Measurements from ENCODE around the gene FAM53B. TPM values are rescaled to one million over a fixed set of nuclear protein-coding genes. Genes with fewer than 3 reads are reported as not detected.

Gene FAM53B
- total RNA-seq, 2 donors from 2014 or later, result 43.3 to 45.2 TPM

DNA sequence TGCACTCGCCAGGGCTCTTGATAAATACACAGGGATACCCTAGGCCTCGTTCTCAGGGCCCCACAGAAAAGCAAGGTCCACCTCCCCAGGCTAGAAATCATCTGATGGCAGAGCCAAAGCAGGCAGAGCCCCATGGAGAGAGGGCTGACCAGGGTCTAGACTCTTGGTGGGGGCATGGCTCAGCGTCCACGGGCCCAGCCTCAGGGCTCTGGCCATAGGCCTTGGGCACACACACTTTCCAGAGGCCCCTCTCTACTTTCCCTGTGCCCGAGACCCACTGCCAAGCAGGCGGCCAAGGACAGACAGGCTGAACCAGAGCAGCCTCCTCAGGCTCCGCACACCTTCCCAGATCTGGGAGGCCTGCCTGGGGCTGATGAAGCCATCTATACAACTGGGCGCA lies 64.8 kb downstream of the FAM53B start:
- intact Hi-C loops (cut with DNase I), result no loop called here
- TF ChIP-seq, protein P1, sequence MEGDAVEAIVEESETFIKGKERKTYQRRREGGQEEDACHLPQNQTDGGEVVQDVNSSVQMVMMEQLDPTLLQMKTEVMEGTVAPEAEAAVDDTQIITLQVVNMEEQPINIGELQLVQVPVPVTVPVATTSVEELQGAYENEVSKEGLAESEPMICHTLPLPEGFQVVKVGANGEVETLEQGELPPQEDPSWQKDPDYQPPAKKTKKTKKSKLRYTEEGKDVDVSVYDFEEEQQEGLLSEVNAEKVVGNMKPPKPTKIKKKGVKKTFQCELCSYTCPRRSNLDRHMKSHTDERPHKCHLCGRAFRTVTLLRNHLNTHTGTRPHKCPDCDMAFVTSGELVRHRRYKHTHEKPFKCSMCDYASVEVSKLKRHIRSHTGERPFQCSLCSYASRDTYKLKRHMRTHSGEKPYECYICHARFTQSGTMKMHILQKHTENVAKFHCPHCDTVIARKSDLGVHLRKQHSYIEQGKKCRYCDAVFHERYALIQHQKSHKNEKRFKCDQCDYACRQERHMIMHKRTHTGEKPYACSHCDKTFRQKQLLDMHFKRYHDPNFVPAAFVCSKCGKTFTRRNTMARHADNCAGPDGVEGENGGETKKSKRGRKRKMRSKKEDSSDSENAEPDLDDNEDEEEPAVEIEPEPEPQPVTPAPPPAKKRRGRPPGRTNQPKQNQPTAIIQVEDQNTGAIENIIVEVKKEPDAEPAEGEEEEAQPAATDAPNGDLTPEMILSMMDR (IDR thresholded peaks at IDR 0.05), result no peak
- H3K4me1 ChIP-seq, result no peaks in the 10 kb centered on the region
- H3K9me3 ChIP-seq, result no peaks in the 10 kb centered on the region
- peak overlapping the region; percentile 13 for H3K27ac ChIP-seq
- no peak for DNase-seq
- peaks cover 9% of the 10 kb centered on the region for H3K36me3 ChIP-seq
- H3K9ac ChIP-seq (ENCODE audit: low read depth in 2 of 2, low read length in 2 of 2), result no peak overlapping the region
- no peak overlapping the region for H3K4me3 ChIP-seq
- H3K27me3 ChIP-seq, result no peaks in the 10 kb centered on the region

DNA sequence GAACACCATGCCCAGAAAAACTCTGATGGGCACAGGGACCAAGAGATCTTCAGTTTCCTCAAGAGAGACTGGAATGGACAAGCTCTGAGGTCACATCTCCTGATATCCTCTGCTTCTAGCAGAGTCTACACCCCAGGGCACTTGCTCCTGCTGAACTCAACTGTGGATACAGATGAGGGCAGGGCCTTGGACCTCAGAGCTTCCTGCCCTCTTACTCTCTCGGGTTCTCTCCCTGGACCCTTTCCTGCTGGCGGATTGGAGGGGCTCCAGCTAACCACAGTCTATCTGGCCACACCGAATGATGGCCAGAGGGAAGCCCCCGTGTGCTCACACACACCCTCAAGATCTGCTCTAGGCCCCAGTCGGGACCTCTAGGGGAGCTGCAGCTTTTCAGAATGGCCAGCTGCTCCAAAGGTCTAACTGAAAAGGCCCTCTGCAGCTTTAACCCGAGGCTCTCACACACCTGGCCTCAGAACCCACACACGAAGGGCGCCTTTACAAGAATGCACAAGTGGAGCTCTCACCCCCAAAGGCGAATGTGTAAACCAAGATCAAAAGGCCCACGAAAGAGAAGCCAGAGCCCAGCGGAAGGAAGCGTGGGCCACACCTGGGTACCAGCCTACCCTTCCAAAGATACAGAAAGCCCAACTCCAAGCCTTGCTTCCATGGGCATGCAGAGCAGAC lies 65.5 kb downstream of the FAM53B start:
- DNase-seq, result no peak
- no peak overlapping the region for H3K9ac ChIP-seq (ENCODE audit: low read depth in 2 of 2, low read length in 2 of 2)
- peak overlapping the region; percentile 13 for H3K27ac ChIP-seq
- H3K36me3 ChIP-seq, result peaks cover 9% of the 10 kb centered on the region
- no peak overlapping the region for H3K4me3 ChIP-seq
- no peaks in the 10 kb centered on the region for H3K27me3 ChIP-seq
- intact Hi-C loops (cut with DNase I), result no loop called here
- H3K9me3 ChIP-seq, result no peaks in the 10 kb centered on the region
- TF ChIP-seq, protein P1 (IDR thresholded peaks at IDR 0.05), result no peak
- H3K4me1 ChIP-seq, result no peaks in the 10 kb centered on the region

DNA sequence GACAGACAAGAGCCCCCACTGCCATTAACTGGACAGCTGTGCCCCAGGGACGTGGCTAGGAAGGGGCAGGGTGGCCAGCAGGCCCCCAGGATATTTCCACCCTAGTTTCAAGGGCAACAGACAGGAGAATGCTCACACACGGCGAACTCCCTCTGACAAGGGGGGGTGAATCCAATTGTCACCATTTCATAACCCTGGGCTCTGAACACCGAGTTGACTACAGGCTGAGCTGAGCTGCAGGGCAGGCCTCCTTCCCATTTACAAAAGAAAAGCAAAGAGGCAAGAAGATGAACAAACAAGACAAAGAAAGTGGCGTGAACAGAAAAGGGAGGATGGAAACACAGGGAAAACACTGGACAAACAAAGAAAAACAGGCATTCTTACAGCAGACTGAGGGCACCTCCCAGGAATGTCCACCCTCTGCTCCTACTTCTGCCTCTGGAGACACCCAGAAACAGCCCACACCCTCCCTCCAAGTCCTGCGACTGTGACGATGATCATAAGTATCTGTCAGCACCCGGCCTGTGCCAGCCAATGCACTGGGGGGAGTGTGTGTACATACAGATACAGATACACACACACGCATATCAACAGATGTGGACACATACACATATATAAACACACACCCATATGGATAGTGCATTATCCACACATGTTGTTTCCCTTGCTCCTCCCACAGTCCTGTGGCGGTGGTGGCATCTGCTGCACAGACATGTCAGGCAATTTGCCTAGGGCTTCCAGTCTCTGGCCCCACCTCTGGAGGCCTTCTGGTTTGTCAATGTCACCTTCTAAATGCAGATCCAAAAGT lies 66.2 kb downstream of the FAM53B start:
- Histone ChIP-seq H3K4me3 (no peak overlapping the region), H3K9me3 (no peaks in the 10 kb centered on the region), H3K27me3 (no peaks in the 10 kb centered on the region), H3K9ac (ENCODE audit: low read depth in 2 of 2, low read length in 2 of 2) (no peak overlapping the region), H3K36me3 (peaks cover 9% of the 10 kb centered on the region), H3K4me1 (no peaks in the 10 kb centered on the region), H3K27ac (peak overlapping the region; percentile 13)
- TF ChIP-seq, protein P1 (IDR thresholded peaks at IDR 0.05), result no peak
- no peak for DNase-seq
- intact Hi-C loops (cut with DNase I), result no loop called here

DNA sequence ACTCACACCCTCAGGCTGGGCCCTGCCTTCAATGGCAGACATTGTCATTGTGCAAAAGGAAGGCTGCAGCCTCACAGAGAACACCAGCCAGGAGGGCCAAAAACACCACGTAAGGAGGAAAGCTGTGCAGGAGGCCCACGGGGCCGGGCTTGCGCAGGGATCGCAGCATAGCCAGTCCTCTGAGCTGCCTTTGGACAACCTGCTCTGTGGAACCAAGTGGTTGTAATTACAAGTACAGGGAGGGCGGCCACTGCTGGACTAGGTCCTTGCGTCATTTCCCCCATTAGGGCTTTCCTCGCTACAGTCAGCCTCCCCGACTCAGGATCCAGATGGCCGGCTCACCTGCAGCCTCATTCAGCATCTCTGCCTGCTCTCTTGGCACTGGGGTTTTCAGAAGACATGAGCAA lies 66.9 kb downstream of the FAM53B start:
- Histone ChIP-seq H3K9me3 (no peaks in the 10 kb centered on the region), H3K27ac (no peak overlapping the region), H3K27me3 (no peaks in the 10 kb centered on the region), H3K36me3 (peaks cover 9% of the 10 kb centered on the region), H3K4me3 (no peak overlapping the region), H3K4me1 (no peaks in the 10 kb centered on the region), H3K9ac (ENCODE audit: low read depth in 2 of 2, low read length in 2 of 2) (no peak overlapping the region)
- DNase-seq, result no peak
- TF ChIP-seq, protein P1 (IDR thresholded peaks at IDR 0.05), result no peak
- intact Hi-C loops (cut with DNase I), result no loop called here

GRCh38 chr10:124676416-124677062 lies 67.6 kb downstream of the FAM53B start:
- H3K9me3 ChIP-seq, result no peaks in the 10 kb centered on the region
- intact Hi-C loops (cut with DNase I), result no loop called here
- TF ChIP-seq, protein P1 (IDR thresholded peaks at IDR 0.05), result no peak
- DNase-seq, result no peak
- H3K27ac ChIP-seq, result no peak overlapping the region
- H3K36me3 ChIP-seq, result peaks cover 1% of the 10 kb centered on the region
- no peak overlapping the region for H3K9ac ChIP-seq (ENCODE audit: low read depth in 2 of 2, low read length in 2 of 2)
- H3K4me3 ChIP-seq, result no peak overlapping the region
- H3K4me1 ChIP-seq, result no peaks in the 10 kb centered on the region
- H3K27me3 ChIP-seq, result no peaks in the 10 kb centered on the region

All from colonic mucosa (tissue), 4 donors.